Measurements from ENCODE around the gene NUDT16L1. TPM values are rescaled to one million over a fixed set of nuclear protein-coding genes. Genes with fewer than 3 reads are reported as not detected.

NUDT16L1 gene
- total RNA-seq, 2 donors from 2014 or later, result 16.8 to 24.0 TPM

DNA sequence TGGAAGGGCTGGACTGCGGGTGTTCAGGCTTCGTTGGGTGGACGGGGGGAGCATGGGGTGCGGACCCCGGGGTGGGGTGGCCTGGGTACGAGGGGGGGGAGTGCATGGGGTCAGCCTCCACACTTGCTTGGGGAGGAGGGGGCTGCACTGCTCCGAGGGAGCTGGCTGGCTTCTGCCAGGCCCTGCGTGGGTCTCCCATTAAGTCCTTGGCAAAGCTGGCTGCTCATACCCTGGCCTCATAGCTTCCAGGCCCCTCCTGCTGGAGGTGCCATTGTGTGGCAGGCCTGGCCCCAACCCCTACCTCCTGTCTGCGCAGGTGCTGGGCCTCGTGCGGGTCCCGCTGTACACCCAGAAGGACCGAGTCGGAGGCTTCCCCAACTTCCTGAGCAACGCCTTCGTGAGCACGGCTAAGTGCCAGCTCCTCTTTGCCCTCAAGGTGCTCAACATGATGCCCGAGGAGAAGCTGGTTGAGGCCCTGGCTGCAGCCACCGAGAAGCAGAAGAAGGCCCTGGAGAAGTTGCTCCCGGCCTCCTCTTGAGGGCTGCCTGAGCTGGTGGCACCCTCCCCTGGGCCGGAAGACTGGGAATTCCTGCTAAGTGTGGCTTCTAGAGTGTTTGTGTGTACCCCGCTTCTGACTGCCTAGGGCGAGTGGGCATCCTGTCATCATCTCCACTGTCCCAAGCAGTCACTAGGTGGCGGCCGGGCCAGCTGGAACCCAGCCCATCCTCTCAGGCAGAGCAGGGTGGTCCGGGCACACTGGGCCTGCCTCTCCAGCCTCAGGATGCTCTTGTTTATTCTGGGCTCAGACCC, 1.5 kb downstream of the NUDT16L1 start:
- H3K4me1 ChIP-seq (ENCODE audit: control insufficient read depth in 1 of 2, low read depth in 2 of 2), result peaks cover 0 to 34% of the 10 kb centered on the region in 2 donors
- DNase-seq (ENCODE audit: low spot score), result no peak
- peaks cover 24% of the 10 kb centered on the region for H3K36me3 ChIP-seq
- H3K9me3 ChIP-seq, result no peaks in the 10 kb centered on the region
- ATAC-seq (ENCODE audit: insufficient number of reproducible peaks, low FRiP score, low read depth), result no peak
- H3K27ac ChIP-seq, result peak overlapping the region; percentile 82 to 90
- peak overlapping the region; percentile 98 for H3K4me3 ChIP-seq
- TF ChIP-seq, protein P1, sequence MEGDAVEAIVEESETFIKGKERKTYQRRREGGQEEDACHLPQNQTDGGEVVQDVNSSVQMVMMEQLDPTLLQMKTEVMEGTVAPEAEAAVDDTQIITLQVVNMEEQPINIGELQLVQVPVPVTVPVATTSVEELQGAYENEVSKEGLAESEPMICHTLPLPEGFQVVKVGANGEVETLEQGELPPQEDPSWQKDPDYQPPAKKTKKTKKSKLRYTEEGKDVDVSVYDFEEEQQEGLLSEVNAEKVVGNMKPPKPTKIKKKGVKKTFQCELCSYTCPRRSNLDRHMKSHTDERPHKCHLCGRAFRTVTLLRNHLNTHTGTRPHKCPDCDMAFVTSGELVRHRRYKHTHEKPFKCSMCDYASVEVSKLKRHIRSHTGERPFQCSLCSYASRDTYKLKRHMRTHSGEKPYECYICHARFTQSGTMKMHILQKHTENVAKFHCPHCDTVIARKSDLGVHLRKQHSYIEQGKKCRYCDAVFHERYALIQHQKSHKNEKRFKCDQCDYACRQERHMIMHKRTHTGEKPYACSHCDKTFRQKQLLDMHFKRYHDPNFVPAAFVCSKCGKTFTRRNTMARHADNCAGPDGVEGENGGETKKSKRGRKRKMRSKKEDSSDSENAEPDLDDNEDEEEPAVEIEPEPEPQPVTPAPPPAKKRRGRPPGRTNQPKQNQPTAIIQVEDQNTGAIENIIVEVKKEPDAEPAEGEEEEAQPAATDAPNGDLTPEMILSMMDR (IDR thresholded peaks at IDR 0.05), result no peak
- no peaks in the 10 kb centered on the region for H3K27me3 ChIP-seq (replicated peaks; ENCODE audit: insufficient read depth)

GRCh38 chr16:4695473-4696171, 2.3 kb downstream of the NUDT16L1 start:
- H3K36me3 ChIP-seq, result peaks cover 31% of the 10 kb centered on the region
- TF ChIP-seq, protein P1 (IDR thresholded peaks at IDR 0.05), result no peak
- H3K4me3 ChIP-seq, result no peak overlapping the region
- ATAC-seq (ENCODE audit: insufficient number of reproducible peaks, low FRiP score, low read depth) (no peak), DNase-seq (ENCODE audit: low spot score) (no peak)
- peaks cover 0 to 34% of the 10 kb centered on the region in 2 donors for H3K4me1 ChIP-seq (ENCODE audit: control insufficient read depth in 1 of 2, low read depth in 2 of 2)
- H3K9me3 ChIP-seq, result no peaks in the 10 kb centered on the region
- H3K27me3 ChIP-seq (replicated peaks; ENCODE audit: insufficient read depth), result no peaks in the 10 kb centered on the region
- H3K27ac ChIP-seq, result peak overlapping the region; percentile 82 to 90

GRCh38 chr16:4696172-4696904, 3.0 kb downstream of the NUDT16L1 start:
- TF ChIP-seq, protein P1 (IDR thresholded peaks at IDR 0.05), result no peak
- Histone ChIP-seq H3K4me3 (no peak overlapping the region), H3K27me3 (replicated peaks; ENCODE audit: insufficient read depth) (no peaks in the 10 kb centered on the region), H3K4me1 (ENCODE audit: control insufficient read depth in 1 of 2, low read depth in 2 of 2) (peaks cover 0 to 34% of the 10 kb centered on the region in 2 donors), H3K36me3 (peaks cover 34% of the 10 kb centered on the region), H3K9me3 (no peaks in the 10 kb centered on the region), H3K27ac (no peak overlapping the region)
- no peak for ATAC-seq (ENCODE audit: insufficient number of reproducible peaks, low FRiP score, low read depth)
- DNase-seq (ENCODE audit: low spot score), result no peak

DNA sequence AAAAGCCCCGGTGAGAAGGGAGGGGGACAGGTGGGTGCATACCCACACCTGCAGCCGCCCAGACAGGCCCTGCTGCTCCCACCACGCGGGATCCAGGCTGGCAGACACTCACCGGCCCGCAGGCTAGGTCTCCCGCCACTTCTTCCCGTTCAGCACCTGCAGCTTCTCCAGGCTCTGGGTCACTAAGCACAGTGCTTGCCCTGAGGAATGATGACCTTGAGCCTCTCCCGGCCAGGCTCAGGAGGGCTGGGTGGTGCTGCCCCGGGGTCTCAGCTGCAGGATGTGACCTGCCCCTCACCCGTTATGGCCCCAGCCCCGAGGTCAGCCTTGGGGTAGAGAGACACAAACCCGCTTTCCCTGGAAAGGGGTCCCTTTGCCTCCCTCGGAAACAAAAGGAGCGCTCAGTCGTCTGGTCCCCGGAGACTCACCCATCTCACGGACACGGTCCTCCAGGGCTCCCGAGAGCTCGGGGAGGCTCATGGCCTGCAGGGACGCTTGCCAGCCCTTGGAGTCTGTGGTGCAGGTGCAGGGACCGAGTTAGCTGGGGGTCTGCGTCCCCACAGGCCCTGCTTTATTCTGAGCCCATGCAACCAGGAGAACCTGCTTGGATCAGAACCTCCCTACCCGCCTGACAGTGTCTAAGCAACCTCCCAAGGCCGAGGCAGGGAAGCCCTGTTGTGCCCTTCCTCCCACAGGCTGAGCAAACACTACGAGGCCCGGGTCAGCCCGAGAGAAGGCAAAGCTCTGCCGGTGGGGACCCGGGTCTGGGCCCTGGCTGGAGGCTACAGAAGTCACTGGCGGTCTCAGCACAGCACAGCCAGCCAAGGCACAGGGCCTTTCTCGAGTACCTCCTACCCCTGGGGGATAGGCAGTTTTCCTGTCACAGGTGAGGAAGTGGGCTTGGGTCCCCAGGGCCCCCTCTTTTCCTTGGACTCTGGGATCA, 3.8 kb downstream of the NUDT16L1 start:
- Histone ChIP-seq H3K4me1 (ENCODE audit: control insufficient read depth in 1 of 2, low read depth in 2 of 2) (peaks cover 0 to 33% of the 10 kb centered on the region in 2 donors), H3K4me3 (no peak overlapping the region), H3K27ac (no peak overlapping the region), H3K27me3 (replicated peaks; ENCODE audit: insufficient read depth) (no peaks in the 10 kb centered on the region), H3K36me3 (peaks cover 41% of the 10 kb centered on the region), H3K9me3 (no peaks in the 10 kb centered on the region)
- no peak for DNase-seq (ENCODE audit: low spot score)
- no peak for ATAC-seq (ENCODE audit: insufficient number of reproducible peaks, low FRiP score, low read depth)
- TF ChIP-seq, protein P1 (IDR thresholded peaks at IDR 0.05), result no peak

Data from thoracic aorta (tissue), 2 donors.